KMS-11 (cell line): Measurements from ENCODE around the gene RNF125.

Experiments
- H2AFZ ChIP-seq: fragments of 200-600 bp; sonication (generic); 2 replicates; pipeline ENCODE4 v1.6.1; 2016; ENCODE audit warnings: antibody characterized with exemption, mixed run types, low read depth
- H3K27ac ChIP-seq: fragments of 200-600 bp; sonication (generic); 2 replicates; pipeline ENCODE4 v1.6.1; 2016; ENCODE audit warnings: mild to moderate bottlenecking, mixed run types
- H3K27me3 ChIP-seq: fragments of 200-600 bp; sonication (generic); 2 replicates; pipeline ENCODE4 v1.6.1; 2017; ENCODE audit warnings: mild to moderate bottlenecking, low read depth, mixed run types, moderate library complexity; ENCODE audit not compliant: insufficient read depth
- H3K36me3 ChIP-seq: fragments of 200-600 bp; sonication (generic); 2 replicates; pipeline ENCODE4 v1.6.1; 2017; ENCODE audit warnings: mild to moderate bottlenecking, mixed run types; ENCODE audit not compliant: insufficient read depth
- H3K4me1 ChIP-seq: fragments of 200-600 bp; sonication (generic); 2 replicates; pipeline ENCODE4 v1.6.1; 2016; ENCODE audit warnings: mild to moderate bottlenecking, low read depth, mixed run types; ENCODE audit not compliant: poor library complexity, severe bottlenecking
- H3K4me2 ChIP-seq: fragments of 200-600 bp; sonication (generic); 2 replicates; pipeline ENCODE4 v1.7.0; 2016; ENCODE audit warnings: mild to moderate bottlenecking, mixed run types
- H3K4me3 ChIP-seq: fragments of 200-600 bp; sonication (generic); IDR thresholded peaks from 2 replicates; pipeline ENCODE4 v1.6.1; 2017; ENCODE audit warnings: low read depth, low read length, mixed read lengths; ENCODE audit not compliant: insufficient read depth
- H3K79me2 ChIP-seq: fragments of 200-600 bp; sonication (generic); 2 replicates; pipeline ENCODE4 v1.6.1; 2016; ENCODE audit warnings: low read depth, mixed run types; ENCODE audit not compliant: insufficient read depth
- H3K9ac ChIP-seq: fragments of 200-600 bp; sonication (generic); 2 replicates; pipeline ENCODE4 v1.6.1; 2016; ENCODE audit warnings: mild to moderate bottlenecking, mixed run types
- H4K20me1 ChIP-seq: fragments of 200-600 bp; sonication (generic); 2 replicates; pipeline ENCODE4 v1.6.1; 2016; ENCODE audit warnings: mild to moderate bottlenecking, mixed run types; ENCODE audit not compliant: insufficient read depth
- CTCF ChIP-seq: fragments of 200-600 bp; sonication (generic); conservative IDR thresholded peaks from 2 replicates; pipeline ENCODE4 v1.6.1; 2017; ENCODE audit warnings: low read depth, mild to moderate bottlenecking, antibody characterized with exemption, low read length, moderate library complexity, mixed read lengths

Gene RNF125

GRCh38 chr18:32032609-32033008, 14.0 kb downstream of the RNF125 start:
- no peak overlapping the region for H3K9ac ChIP-seq
- H3K27me3 ChIP-seq, result no peaks in the 10 kb centered on the region
- peaks cover 2% of the 10 kb centered on the region for H3K4me1 ChIP-seq
- no peak overlapping the region for H3K4me3 ChIP-seq
- no peaks in the 10 kb centered on the region for H3K79me2 ChIP-seq
- no peak overlapping the region for H3K27ac ChIP-seq
- H3K4me2 ChIP-seq, result no peak overlapping the region
- H2AFZ ChIP-seq, result no peak overlapping the region
- no peak for TF ChIP-seq CTCF
- H4K20me1 ChIP-seq, result no peaks in the 10 kb centered on the region
- H3K36me3 ChIP-seq, result no peaks in the 10 kb centered on the region

- Histone ChIP-seq H3K4me2 (no peak overlapping the region), H3K79me2 (no peaks in the 10 kb centered on the region), H4K20me1 (no peaks in the 10 kb centered on the region), H3K9ac (no peak overlapping the region), H2AFZ (no peak overlapping the region), H3K27ac (no peak overlapping the region), H3K27me3 (no peaks in the 10 kb centered on the region), H3K36me3 (no peaks in the 10 kb centered on the region), H3K4me1 (no peaks in the 10 kb centered on the region), H3K4me3 (no peak overlapping the region)
- no peak for TF ChIP-seq CTCF
These were observed 18.0 kb downstream of the RNF125 start for GRCh38 chr18:32036506-32037180.

- no peaks in the 10 kb centered on the region for H3K36me3 ChIP-seq
- no peaks in the 10 kb centered on the region for H3K79me2 ChIP-seq
- no peak overlapping the region for H2AFZ ChIP-seq
- no peak overlapping the region for H3K4me3 ChIP-seq
- no peak overlapping the region for H3K27ac ChIP-seq
- no peak for TF ChIP-seq CTCF
- H3K4me2 ChIP-seq, result no peak overlapping the region
- no peaks in the 10 kb centered on the region for H3K27me3 ChIP-seq
- H4K20me1 ChIP-seq, result no peaks in the 10 kb centered on the region
- no peaks in the 10 kb centered on the region for H3K4me1 ChIP-seq
- H3K9ac ChIP-seq, result no peak overlapping the region
These were observed 19.0 kb downstream of the RNF125 start for GRCh38 chr18:32037616-32038015.

- H3K27ac ChIP-seq, result no peak overlapping the region
- no peak overlapping the region for H3K4me2 ChIP-seq
- H3K4me1 ChIP-seq, result no peaks in the 10 kb centered on the region
- H3K79me2 ChIP-seq, result no peaks in the 10 kb centered on the region
- no peak overlapping the region for H3K4me3 ChIP-seq
- H3K27me3 ChIP-seq, result no peaks in the 10 kb centered on the region
- no peaks in the 10 kb centered on the region for H4K20me1 ChIP-seq
- no peak overlapping the region for H3K9ac ChIP-seq
- H3K36me3 ChIP-seq, result no peaks in the 10 kb centered on the region
- TF ChIP-seq CTCF, result no peak
- no peak overlapping the region for H2AFZ ChIP-seq
These were observed 22.3 kb downstream of the RNF125 start for GRCh38 chr18:32040936-32041335.
